CD4-positive, alpha-beta T cell treated with Interleukin-17A for 4 hours (primary cell): Measurements from ENCODE around the gene LBP.
"Not testable (repeated sequence)": the region's sequence is repeated elsewhere in the genome, so short reads cannot be mapped to it uniquely, and the experiment has no call there.

Source experiments
- DNase-seq: peaks from one replicate; pipeline ENCODE4 v3.0.0-alpha.2; 2020; ENCODE audit warnings: mixed read lengths

LBP gene

GRCh38 chr20:38346247-38346651 lies at the start of gene LBP:
Gene LBP (plus strand): TSS chr20:38346482. CDS start chr20:38346517, 35 bp downstream.
- DNase-seq = no peak

GRCh38 chr20:38297916-38298674 lies 48.2 kb upstream of the LBP start:
- no peak for DNase-seq

GRCh38 chr20:38298768-38299288 lies 47.5 kb upstream of the LBP start:
- DNase-seq = no peak

- DNase-seq = no peak
Observed at GRCh38 chr20:38299963-38300362, 46.3 kb upstream of the LBP start.

- no peak for DNase-seq
Observed at GRCh38 chr20:38300438-38300837, 45.8 kb upstream of the LBP start.

- DNase-seq = no peak
Observed at GRCh38 chr20:38301309-38301708, 45.0 kb upstream of the LBP start.

- DNase-seq = no peak
Observed at GRCh38 chr20:38302786-38303185, 43.5 kb upstream of the LBP start.

GRCh38 chr20:38303908-38304379 lies 42.3 kb upstream of the LBP start, which contains the start of gene BPI:
Gene BPI (plus strand): TSS chr20:38304156. CDS start chr20:38304224, 68 bp downstream.
- no peak for DNase-seq

- DNase-seq = no peak
Observed at GRCh38 chr20:38304845-38305447, 41.3 kb upstream of the LBP start.

GRCh38 chr20:38305541-38305940 lies 40.7 kb upstream of the LBP start:
- no peak for DNase-seq

- DNase-seq = no peak
Observed at GRCh38 chr20:38306379-38306778, 39.9 kb upstream of the LBP start.

- no peak for DNase-seq
Observed at GRCh38 chr20:38307371-38308046, 38.8 kb upstream of the LBP start.

GRCh38 chr20:38308047-38308438 lies 38.2 kb upstream of the LBP start:
- DNase-seq = no peak

- DNase-seq = no peak
Observed at GRCh38 chr20:38308447-38308846, 37.8 kb upstream of the LBP start.

GRCh38 chr20:38311091-38311490 lies 35.2 kb upstream of the LBP start:
- no peak for DNase-seq

GRCh38 chr20:38311491-38311890 lies 34.8 kb upstream of the LBP start:
- DNase-seq = no peak

GRCh38 chr20:38313676-38314075 lies 32.6 kb upstream of the LBP start:
- no peak for DNase-seq

- DNase-seq = not testable (repeated sequence)
Observed at GRCh38 chr20:38314350-38314749, 31.9 kb upstream of the LBP start.

- DNase-seq = no peak
Observed at GRCh38 chr20:38315290-38315966, 30.9 kb upstream of the LBP start.

GRCh38 chr20:38316341-38316740 lies 29.9 kb upstream of the LBP start:
- DNase-seq = no peak

- no peak for DNase-seq
Observed at GRCh38 chr20:38317422-38317821, 28.9 kb upstream of the LBP start.

GRCh38 chr20:38320221-38320620 lies 26.1 kb upstream of the LBP start:
- no peak for DNase-seq
